ENCODE results near the gene ZNF423.
"Not testable (repeated sequence)": the region's sequence is repeated elsewhere in the genome, so short reads cannot be mapped to it uniquely, and the experiment has no call there.

ZNF423 gene

DNA sequence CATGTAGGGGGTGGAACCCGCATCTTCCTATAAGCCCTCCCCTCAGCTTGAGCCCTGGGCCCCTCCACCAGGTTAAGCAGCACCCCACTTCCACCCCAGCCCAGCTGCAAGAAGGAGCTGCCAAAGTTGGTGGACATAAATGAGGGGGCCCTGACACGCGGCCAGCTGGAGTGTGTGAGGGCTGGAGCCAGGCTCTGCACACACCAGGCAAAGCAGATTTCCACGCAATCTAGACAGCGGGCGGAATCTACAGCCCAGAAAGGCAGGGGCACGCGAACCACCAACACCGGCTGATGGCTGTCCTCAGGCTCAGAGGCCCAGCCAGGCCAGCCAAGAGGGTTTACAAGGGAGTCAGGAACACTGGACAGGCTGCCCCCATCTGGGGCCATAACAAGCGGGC, 171.2 kb downstream of the ZNF423 start:
- DNase-seq: no peak

DNA sequence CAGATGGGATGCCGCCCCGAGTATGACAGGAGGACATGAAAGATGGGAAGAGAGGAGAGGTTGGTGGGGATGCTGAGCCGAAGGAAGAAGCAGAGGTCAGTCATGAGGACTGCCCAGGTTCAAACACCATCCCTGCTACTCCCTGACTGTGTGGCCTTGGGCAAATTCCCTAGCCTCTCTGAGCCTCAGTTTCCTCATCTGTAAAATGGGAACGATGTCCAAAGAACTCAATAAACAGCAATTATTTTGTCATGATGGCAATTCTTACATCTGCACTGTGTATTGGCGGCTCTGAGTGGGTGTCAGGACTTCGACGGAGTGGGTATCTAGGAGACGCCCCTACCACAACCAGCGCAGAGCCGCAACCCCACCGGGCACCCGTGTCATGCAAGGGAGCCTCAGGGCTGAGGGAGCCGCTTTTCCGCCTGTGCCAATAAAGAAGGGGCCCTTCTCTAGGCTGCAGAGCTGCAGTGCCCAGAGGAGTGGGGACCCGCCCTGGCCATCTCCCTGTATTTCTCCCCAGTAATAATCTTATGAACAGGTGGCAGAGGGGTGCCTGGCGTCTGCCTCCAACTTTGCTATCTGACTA, 173.2 kb downstream of the ZNF423 start:
- DNase-seq: no peak

DNA sequence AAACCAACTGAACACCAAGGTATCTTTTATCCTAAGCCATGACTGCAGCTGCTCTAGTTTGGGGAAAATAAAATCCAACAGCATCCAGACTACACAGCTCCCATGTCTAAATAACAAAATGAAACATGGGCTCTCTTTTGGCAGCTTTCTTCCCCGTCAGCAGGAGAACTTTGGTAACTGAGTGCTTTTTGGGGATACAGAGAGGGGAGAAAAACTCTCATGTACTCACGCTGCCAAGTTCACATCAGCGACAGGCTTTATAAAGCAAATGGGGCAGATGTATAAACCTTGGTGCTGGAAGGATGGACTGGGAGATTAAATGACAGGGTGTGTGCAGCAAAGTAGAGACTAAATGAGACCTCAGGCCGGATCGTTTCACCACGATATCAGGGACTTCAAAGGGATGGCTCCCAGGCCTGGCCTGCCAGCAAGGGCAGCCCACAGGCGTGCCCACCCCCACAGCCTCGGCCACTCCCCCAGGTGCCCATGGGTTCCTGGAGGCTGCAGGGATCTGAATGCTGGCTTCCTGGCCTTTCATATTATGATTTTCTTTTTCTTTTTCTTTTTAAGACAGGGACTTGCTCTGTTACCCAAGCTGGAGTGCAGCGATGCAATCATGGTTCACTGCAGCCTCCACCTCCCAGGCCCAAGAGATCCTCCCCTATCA, 174.6 kb downstream of the ZNF423 start:
- DNase-seq: no peak

DNA sequence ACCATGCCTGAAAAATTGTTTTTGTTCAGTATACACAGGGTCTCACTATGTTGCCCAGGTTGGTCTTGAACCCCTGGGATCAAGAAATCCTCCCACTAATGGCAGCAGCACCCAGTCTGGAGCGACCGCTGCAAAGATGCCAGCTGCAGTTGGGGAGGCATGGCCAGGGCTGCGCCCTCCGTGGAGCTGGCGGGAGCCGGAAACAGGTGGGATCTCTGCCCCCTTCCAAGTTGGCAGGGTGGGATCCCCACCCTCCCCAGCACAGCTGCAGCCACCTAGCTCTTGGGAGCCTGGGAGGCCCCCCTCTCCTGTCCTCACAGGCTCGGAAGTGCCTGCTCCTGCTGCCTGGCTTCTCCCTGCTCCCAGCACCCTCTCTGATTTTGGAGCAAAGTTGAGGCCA, 176.8 kb downstream of the ZNF423 start:
- DNase-seq: no peak

DNA sequence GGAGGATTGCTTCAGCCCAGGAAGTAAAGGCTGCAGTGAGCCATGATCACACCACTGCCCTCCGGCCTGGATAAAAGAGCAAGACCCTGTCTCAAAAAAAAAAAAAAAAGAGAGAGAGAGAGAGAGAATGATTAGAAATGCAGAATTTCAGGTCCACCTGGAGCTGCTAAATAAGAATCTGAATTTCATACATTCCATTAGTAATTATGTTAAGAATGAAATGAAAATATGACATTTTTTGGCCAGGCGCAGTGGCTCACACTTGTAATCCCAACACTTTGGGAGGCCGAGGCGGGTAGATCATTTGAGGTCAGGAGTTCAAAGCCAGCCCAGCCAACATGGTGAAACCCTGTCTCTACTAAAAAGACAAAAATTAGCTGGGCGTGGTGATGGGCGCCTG, 178.3 kb downstream of the ZNF423 start:
- DNase-seq: not testable (repeated sequence)

DNA sequence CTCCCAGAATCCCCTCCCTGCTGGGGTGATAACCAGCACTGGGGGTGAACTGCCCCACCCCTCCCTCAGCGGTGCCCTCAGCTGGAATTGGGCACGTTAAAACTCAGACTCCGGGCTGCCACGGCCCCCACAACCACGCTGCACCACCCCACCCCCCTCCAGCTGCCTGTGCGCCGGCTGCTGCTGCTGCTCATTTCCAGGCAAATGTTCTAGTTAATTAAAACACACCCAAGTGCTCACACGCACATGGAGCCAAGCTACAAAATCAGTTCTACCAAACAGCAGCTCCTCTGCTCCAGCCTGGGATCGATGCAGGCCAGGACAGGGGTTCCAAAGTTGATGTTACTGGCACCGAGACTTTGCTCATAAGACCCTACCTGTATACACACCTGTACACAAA, 180.5 kb downstream of the ZNF423 start:
- DNase-seq: no peak

DNA sequence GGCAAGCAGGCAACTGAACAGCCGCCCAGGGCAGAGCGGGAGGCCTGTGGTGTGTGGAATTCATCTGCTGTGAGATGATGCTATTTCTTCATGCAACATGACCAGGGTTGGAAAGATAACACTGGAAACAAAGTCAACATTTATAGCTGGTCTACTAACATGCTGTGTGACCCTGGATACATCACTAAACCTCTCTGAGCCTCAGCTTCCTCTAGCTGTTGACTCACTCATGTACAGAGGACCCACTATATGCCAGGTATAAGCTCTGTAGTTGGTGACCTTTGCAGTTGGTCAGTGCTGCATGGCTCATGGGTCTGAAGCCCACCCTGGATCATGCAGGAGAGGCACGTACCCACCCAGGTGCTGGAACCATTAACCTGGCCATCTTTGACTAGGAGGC, 180.9 kb downstream of the ZNF423 start:
- no peak for DNase-seq

DNA sequence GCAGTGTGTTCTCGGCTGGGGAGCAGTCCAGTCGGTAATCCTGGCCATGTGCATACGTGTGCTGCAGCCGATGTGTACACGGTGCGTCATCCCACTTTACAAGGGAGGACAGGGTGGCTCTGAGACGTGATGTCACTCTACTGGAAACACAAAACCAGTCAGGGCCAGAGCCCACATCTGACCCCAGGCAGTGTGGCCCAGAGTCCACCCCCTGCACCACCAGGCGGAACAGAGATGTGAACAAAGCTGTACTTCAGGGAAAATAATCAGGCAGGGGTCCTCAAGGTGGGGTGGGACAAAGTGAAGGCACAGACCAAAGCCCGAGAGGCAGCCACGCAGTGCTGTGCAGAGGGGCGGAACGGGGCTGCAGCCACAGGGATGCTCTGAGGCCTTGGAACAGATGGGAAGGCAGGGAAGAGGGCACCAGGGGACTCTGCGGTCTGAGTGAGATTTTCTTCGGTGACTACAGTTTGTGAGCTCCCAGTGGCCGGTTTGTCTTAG, 181.5 kb downstream of the ZNF423 start:
- DNase-seq: no peak

DNA sequence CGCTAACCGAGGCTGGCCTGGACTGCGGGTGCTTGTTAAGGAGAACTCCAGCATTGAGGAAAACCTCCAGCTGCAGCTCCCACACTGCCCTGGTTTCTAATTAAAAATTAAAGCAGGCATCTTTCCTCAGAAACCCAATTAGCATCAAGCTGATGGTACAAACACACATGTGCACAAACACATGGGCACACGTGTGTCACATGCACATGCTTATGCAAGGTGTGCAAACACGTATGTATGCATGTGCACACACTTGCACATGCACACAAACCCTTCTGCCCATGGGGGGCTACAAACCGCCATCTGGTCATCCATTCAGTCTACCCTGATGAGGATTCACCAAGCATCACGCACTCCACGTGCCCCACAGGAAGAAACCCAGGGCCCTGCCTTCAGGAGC, 182.5 kb downstream of the ZNF423 start:
- no peak for DNase-seq

DNA sequence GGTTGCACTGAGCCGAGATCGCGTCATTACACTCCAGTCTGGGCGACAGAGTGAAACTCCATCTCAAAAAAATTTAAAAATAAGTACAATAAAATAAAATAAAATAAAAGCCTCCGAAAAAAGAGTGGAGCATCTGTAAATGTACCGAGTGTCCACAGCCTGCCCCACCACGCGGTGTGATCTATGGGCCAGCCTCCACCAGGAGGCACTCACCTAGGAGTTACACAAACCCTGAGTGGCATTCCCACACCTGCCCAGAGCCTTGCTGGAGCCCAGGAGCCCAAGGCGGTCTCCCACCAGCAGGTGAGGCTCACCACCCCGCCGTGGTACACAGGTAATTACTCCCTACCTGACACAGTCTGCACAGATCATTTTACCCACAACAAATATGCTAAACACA, 183.2 kb downstream of the ZNF423 start:
- no peak for DNase-seq

DNA sequence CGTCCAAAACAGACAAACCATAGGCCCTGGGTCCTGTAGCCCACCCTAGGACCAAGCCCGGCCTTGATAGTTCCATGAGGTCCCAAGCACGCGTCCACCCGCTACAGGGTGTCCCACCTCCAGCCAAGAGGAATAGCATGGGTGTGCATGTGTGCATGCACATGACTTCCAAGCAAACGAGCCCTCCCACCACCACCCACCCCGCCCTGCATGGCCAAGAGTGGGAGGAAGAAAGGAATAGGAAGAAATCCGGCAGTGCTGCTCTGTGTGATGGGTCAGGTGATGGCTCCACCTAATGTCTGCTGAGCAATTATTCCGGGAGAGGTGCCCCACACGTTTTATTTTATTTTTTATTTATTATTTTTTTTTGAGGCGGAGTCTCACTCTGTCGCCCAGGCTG, 184.6 kb downstream of the ZNF423 start:
- DNase-seq: no peak

DNA sequence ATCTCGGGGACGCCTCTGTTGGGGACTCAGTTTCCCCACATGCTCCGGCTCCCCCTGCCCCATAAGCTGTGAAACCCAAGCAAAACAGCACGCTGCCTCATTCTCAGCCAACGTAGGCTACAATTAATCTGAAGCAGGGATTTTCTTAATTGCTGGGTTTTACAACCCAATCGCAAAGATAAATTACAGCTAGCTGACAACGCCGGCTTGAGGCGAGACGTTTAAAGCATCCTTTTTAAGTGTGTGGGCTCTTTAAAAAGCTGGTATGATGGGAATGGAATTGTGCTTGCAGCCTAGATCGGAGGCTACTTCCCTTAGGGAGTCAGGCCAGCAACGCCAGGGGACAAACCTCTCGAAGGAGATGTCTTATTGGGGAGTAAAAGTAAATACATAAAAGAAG, 185.3 kb downstream of the ZNF423 start:
- DNase-seq: no peak

DNA sequence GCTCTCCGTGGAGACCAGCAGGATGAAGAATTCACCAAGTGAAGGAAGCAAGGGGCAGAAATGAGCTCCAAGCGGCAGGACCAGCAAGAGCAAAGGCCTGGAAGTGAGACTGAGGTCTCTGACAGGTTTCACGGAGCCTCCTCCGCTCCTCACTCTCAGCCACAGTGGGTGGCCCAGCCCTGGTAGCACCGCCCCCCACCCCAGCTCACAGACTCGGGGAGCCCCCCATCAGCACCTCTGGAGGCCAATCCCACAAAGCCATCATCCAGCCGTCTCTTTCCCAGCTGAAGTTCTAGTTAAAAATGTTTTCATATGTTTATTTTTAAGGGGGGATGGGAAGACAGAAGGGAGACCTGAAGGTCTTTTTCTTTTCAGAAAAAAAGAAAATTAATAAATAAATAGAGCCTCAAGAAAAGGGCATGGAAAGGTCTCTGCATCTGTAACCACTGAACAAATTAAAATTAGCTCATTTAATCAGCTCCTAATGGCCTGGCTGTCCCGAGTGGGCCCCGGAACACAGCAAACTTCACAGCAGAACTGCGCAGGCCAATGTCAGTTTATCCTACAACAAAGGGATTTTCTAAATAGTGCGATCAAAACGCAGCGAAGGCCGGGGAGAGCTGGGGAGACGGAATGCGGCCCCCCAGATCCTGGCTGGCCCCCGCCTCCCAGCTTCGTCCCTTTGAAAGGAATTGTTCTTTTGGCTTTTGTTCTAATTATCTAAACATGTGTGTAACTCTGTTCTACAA, 190.3 kb downstream of the ZNF423 start:
- DNase-seq: no peak

DNA sequence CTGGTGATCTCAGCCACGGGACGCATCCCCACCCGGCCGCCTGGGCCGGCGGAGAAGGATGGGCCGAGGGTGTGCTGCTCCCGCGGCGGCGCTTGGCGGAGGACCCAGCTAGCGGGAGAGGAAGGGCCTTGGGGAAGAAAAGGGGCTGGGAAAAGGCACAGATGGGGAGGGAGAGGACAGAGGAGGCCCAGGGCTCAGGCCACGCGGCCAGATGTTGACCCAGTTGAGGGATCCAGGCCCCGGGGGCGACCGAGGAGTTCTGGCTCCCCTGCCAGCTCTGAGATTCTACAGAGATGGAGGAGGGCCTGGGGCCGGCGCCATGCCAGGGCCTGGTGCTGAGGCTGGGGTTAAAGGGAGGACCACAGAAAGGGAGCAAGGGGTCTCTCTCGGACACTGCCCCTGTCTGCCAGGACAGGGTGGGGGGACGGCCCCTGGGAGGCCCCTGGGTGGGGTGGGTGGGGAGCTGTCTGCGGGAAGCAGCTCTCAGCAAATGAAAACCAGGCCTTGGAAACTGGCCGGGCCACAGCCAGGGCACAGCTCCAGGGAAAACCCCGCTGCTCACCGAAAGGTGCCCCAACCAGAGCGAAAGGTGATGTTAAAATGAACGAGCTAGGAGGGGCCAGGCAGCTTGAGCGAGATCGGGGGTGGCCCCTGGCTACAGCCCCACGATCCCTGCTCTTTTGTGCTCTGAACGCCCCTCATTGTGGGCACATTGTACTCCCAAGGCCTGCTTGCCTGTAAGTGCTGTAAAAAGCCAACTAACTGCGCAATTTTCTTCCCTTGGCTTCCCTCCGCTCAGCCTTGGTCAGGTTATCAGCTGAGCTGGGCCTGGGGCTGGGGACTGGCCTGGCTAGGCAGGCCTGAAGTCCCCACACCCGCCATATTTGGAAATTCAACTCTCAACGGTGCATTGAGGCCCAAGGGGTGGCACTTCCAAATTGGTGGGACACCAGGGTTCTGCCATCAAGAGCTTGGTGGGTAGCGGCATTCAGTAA, 191.4 kb downstream of the ZNF423 start:
- no peak for DNase-seq

DNA sequence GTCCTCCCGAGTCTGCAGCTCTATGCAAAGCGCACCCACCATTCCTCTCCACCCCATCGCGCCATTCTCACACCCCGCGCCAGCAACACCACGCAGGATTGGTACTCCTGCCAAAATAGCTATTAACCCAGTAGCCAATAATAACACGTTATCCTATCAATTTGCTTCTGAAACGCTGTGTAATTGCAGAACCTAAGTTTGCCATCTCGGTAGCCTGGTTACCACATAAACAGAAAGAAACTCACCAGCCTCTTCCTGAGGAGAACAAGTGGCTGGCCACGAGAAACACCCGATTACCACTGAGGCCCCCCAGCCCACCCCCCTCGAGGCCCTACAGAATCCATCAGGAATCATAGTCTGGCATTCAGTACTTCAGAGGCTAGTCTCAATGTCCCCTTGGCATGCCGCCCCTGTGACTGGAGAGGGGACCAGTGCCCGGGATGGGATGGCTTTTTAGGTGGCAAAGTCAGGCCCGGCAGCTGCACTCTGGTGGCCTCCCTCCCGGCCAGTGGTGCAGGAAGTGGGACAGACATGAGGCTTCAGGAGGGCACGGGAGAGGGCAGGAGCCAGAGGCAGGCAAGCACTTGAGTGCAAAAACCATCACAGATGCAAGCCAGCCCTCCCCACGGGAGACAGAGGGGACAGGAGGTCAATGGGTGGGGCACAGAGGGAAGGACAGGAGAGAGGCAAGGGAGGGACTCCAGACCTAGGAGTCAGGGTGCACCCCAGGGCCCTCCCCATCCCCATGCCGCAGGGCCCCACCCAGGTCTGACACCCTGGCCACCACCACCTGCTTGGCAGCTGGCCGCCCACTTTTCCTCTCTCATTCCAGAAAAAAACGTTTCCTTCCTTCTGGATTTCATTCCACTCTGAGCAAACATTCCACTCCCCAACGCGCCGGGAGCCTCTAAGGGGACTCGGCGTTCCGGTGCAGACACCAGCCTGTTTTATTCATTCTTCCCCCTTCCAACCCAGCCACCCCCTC, 192.5 kb downstream of the ZNF423 start:
- no peak for DNase-seq

DNA sequence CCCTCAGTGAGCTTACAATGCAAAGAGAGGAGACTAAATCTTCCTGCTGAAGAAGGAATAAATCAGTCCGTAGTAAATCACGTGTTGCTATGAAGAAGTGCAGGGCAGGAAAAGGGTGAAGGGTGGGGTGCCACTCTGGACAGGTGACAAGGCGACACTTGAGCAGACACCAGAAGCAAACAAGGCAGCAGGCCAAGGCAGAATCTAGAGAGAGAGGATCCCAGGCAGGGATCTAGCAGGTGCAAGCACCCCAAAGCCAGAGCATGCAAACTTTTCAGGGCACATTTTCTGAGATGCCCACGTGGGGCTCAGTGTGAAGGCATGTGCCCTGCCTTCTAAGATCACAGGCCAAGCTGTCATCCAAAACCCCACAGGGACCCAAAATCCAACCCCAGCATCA, 193.3 kb downstream of the ZNF423 start:
- no peak for DNase-seq

DNA sequence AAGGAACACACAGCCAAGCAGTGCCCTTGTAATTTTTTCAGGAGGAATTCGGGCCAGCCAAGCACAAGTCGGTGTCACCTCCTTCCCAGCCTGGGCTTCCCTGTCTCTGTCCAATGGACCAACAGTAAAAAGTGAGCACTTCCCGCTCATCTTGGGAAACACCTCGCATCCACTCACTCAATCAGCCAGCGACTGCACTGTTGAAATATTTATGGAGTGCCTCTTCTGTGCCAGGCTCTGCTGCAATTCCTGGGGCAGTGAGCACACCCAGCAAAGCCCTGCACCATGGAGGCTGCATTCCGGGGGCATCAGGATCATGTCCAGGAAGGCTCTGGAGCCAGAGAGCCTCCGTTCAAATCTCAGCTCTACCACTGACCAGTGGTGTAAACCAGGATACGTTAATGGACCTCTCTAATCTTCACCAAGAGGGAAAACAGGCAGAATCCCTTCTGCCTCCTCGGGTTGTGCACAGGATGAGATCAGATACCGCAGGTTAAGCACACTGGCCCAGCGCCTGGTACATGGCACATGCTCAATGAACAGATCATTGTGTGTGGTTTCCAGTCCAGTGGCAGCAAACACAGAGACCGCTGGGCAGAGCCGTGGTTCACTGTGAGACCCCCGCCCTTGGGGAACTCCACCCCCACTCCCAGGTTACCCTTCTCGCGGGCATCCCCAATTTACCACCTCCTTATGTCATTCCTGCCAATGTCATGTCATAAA, 194.3 kb downstream of the ZNF423 start:
- DNase-seq: no peak

DNA sequence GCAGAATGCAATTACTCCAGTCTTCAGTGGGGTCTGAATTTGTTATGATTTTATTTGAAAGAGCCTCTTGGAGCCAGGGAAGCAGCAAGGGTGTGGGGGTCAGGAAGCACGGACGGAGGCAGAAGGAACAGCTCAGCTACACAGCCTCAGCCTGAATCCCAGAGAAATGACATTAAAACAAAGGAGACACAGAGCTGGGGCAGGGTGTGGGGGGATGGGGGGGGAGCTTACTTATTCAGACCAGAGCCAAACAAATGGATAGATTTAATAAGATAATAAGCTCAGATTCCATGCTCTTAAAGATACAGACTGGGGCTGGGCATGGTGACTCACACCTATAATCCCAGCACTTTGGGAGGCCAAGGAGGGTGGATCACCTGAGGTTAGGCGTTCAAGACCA, 195.3 kb downstream of the ZNF423 start:
- DNase-seq: no peak

DNA sequence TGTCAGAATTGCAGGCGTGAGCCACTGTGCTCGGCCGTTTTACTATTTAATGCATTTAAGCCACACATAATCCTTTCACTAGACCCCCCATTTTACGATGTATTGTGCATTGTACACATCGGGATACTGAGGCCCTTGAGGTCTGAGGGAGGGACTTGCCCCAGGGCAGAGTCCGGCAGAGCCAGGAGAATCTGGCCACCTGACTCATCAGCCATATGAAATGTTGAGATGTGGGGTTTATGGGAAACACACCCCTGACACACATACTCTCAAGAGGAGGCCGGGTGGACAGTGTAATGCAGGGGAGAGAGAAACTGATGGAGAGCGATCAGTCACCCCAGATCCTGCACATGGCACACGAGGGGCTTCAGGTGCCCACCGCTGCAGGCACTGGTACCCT, 196.6 kb downstream of the ZNF423 start:
- DNase-seq: no peak

DNA sequence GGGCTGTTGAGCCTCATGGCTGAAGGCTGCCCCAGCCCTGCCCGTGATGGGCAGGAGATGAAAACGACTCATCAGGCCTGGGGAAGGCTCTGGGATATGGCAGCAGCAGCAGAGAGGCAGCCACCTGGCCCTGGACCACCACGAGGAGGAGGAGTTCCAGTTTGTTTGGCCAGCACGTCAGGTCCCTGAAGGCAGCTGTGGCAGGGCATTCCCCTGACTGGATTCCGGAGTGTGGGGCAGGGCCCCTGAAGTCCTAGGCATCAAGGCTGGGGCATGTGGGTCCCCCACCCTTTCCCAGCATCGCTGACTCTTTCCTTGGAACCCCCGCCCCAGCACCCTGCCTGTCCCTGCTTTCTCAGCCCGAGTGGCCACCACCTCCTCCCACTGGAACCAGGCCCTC, 197.4 kb downstream of the ZNF423 start:
- no peak for DNase-seq
